H7 (cell line): ENCODE measurements around the gene CD84. TPM values are rescaled to one million over a fixed set of nuclear protein-coding genes. Genes with fewer than 3 reads are reported as not detected.
"Not testable (repeated sequence)": the region's sequence is repeated elsewhere in the genome, so short reads cannot be mapped to it uniquely, and the experiment has no call there.

Experiments
- DNase-seq: peaks from one replicate; pipeline ENCODE4 v3.0.0; 2012
- H3K27me3 ChIP-seq: 2 replicates; pipeline ENCODE4 v1.6.0; 2011; ENCODE audit warnings: mild to moderate bottlenecking, low read length; ENCODE audit not compliant: control insufficient read depth, insufficient read depth
- H3K36me3 ChIP-seq: replicated peaks from 2 replicates; pipeline ENCODE4 v1.5.1; 2011; ENCODE audit warnings: low read length; ENCODE audit not compliant: control insufficient read depth, insufficient read depth
- H3K4me3 ChIP-seq: 2 replicates; pipeline ENCODE4 v1.5.1; 2011; ENCODE audit warnings: low read depth, mild to moderate bottlenecking, control low read depth, low read length, moderate library complexity; ENCODE audit not compliant: insufficient read depth
- total RNA-seq: library from RNA; depleted of rRNA; stranded (reverse); fragments of >200 nt; shearing (Covaris generic); gene quantifications from 2 replicates; pipeline ENCODE4 v1.2.3, GENCODE V29; 2014; rRNA removed

CD84 gene, protein sequence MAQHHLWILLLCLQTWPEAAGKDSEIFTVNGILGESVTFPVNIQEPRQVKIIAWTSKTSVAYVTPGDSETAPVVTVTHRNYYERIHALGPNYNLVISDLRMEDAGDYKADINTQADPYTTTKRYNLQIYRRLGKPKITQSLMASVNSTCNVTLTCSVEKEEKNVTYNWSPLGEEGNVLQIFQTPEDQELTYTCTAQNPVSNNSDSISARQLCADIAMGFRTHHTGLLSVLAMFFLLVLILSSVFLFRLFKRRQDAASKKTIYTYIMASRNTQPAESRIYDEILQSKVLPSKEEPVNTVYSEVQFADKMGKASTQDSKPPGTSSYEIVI
- total RNA-seq, result not detected in 2 replicates

DNA sequence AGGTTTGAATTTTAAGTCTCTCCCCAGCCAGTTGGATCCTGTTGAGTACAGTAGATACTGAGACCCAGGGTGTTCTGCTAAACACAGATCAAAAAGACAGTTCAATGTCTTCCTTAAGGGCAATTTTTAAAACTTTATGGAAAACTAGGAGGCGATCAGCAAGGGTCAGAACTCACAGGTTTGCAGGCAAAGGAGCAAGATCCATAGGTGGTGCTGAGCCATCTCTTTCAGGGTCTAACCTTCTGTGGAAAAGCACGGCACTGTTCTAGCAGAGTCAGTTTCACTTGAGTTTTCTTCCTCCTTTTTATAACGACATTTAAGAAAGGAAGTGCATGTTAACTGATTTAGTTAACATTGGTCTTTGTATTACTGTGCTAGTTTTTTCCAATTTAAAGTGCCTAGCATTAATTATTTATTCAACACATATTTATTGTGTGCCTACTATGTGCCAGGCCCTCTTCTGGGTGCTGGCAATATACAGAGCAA is at the start of gene CD84:
Gene CD84 (minus strand): TSS at position 281 of the 486 bp plus-strand sequence. CDS start 59 bp downstream, at position 222.
- H3K36me3 ChIP-seq, result no peaks in the 10 kb centered on the region
- H3K4me3 ChIP-seq, result no peak within 1 kb of the TSS
- no peaks in the 10 kb centered on the region for H3K27me3 ChIP-seq
- DNase-seq, result no peak

DNA sequence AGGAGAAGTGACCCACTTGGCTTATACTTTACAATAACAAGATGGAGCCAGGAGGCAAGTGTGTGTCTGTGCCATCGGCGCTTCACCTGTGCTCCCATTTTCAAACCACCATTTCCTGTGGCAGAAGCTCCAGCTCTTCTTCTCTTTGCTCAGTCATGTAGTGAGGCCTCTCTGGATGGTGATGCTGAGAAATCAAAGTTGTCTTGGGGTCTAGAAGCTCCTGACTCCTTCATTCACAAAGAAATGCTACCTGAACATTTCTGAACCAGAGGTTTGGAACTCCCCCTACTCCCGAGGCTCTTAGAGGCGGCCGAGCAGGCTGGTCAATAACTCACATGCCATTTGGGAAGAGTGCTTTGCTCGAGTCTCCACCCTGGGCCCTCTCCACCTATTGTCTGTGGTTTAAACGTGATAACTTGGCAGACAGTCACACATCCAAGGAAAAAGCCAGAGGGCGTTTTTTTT is 49.5 kb upstream of the CD84 start:
- Histone ChIP-seq H3K4me3 (no peak overlapping the region), H3K36me3 (no peaks in the 10 kb centered on the region), H3K27me3 (no peaks in the 10 kb centered on the region)
- no peak for DNase-seq

DNA sequence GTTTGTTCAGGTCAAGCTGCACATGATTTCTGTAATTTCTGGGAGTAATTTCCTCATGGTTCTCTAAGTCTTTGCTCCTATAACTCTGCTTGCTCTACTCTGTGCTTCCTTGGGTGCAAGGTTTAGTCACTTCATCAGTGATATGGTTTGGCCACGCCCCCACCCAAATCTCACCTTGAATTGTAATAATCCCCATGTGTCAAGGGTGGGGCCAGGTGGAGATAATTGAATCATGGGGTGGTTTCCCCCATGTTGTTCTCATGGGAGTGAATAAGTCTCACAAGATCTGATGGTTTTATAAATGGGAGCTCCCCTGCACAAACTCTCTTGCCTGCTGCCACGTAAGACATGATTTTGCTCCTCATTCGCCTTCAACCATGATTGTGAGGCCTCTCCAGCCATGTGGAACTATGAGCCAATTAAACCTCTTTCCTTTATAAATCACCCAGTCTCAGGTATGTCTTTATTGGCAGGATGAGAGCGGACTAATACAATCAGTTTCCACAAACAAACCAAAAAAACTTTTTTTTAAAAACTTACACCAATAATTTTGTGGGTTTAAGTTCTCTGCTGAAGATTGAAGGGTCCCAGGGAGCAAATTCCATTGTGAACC is 48.5 kb upstream of the CD84 start:
- not testable (repeated sequence) for DNase-seq, H3K4me3 ChIP-seq, H3K36me3 ChIP-seq, H3K27me3 ChIP-seq

DNA sequence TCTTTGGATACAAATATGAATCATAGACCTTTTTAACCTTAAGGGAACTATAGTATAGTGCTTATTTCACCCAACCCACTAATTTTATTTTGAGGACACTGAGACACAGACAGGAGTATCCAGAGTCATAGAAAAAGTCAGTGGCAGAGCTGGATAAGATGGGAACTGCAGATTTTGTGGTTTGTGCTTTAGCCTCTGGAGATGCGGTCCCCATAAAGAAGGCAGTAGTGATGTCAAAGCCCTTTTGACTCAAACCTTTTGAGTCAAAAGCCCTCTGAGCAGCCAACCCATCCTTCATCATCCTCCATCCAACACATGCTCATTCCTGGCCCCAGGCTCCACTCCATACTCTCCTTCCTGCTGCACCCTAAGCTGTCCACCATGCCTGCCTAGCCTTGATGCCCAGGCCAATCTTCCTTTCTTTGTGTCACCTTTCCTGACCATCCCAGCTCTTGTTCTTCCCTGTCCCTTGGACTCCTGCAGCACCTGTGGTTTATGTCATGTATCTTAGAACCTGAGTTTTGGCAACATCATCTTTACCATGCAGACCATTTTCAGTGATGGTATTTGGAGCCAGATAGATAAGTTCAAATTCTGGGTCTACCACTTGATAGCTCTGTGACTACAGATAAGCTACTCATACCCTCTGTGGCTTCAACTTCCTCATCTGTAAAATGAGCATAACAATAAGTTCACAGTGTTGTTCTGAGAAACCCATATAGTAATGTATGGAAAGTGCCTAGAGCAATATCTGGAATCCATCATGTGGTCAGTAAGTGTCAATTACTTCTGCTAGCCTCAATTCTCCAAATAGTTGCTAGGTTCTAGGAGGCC is 47.4 kb upstream of the CD84 start:
- Histone ChIP-seq H3K4me3 (no peak overlapping the region), H3K27me3 (no peaks in the 10 kb centered on the region), H3K36me3 (no peaks in the 10 kb centered on the region)
- no peak for DNase-seq

DNA sequence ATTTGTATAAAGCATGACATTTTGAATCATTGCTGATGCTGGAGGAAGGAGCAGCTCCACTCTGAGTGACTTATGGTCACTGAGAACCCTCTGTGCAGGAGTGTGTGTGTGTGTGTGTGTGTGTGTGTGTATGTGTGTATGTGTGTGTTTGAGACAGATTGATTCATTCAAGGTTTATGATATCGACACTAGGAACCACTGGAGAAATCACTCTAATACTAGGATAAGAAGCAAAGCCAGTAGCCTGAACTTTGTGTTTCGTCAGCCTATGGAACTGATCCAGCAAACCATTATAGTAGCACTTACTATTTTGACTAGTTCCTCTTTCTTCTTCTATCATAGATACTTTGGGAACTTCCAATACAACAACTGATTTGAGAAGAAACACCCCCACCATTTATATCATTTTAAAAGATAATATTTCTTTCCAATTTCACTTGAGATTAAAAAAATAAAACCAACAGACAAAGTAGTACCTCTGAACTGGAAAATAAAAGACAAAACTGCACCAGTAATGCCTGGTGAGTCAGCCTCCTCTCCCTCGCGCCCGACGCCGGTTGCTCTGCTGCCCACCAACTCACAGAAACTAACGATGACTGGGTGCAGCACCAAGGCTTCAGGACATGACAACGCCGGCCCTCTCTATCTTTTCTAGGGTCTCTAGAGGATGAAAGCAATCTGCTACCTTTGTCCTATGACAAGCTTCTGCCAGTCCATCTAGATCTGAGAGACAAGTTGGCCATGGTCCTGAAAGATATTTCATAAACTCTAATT is 46.6 kb upstream of the CD84 start:
- no peak overlapping the region for H3K4me3 ChIP-seq
- H3K27me3 ChIP-seq, result no peaks in the 10 kb centered on the region
- DNase-seq, result no peak
- no peaks in the 10 kb centered on the region for H3K36me3 ChIP-seq

DNA sequence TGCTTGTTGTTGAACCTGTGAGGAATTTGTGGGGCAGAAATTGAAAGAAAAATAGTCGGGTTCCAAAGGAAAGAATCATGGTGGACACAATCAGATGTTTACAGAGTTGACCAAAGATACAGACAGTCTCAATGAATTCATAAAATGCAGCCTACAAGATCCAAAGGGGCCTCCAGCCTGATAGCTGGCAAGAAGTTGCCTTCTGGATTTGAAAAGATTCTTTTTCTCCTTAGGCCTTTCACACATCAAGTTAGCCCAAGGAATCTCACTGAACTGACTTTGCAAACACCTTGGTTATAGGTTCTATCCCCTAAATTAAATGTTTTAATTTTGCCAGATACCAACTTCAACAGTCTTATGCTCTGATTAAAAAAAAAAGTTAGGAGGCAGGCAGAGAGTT is 46.0 kb upstream of the CD84 start:
- DNase-seq, result no peak
- no peak overlapping the region for H3K4me3 ChIP-seq
- H3K27me3 ChIP-seq, result no peaks in the 10 kb centered on the region
- H3K36me3 ChIP-seq, result no peaks in the 10 kb centered on the region

DNA sequence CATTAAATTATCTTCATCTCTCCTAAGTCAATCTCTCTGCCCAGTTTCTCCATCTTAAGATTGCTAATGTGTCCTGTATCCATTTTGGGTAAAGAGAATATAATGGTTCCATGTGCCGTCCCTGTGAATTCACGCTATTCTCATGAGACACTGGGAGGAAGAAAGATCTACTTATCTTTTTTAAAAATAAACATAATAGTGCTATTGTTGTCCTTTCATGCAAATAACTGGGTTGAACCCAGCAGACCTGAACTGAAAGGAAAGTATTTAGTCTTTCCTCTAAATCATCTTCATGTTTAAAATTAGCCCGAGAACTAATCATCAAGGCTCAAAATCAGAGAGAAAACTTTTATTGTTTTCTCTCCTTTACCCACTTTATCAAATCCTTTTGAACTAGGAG is 45.2 kb upstream of the CD84 start:
- Histone ChIP-seq H3K4me3 (no peak overlapping the region), H3K27me3 (no peaks in the 10 kb centered on the region), H3K36me3 (no peaks in the 10 kb centered on the region)
- DNase-seq, result no peak

DNA sequence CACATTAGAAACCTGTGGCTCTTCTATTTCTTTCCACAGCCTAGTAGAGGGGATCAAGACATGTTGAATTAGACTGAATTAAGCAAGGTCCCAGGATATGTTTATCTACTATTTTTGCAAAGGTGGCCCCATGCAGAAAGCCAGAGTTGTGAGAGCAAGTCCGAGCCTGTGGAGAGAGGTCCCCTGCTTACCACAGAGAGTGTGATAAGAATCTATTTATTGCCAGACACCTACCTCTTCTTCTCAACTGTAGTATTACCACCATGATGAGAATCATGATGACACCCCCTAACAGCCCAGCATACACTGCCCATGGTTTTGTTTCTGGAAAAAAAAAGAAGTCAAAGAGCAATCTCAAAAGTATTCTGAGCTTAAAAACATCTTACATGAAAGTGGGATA is 44.6 kb upstream of the CD84 start:
- no peaks in the 10 kb centered on the region for H3K36me3 ChIP-seq
- no peaks in the 10 kb centered on the region for H3K27me3 ChIP-seq
- DNase-seq, result no peak
- no peak overlapping the region for H3K4me3 ChIP-seq

DNA sequence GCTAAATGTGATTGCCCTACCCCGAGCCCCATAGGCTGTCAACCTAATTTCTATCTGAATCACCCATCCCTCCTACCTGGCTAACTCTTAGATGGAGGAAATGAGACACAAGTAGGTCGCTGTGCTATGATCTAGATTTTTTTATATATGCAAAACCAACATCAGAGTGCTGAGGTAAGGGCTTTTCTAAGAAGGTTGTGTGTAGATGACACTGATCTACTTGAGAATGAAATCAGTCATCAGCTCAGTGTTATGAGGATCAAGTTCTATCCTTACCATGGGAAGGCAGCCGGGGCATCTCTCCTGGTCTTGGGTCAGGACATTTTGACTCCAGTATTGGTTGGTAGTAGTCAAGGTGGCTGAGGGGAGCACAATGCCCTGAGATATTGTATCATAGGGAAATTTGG is 43.9 kb upstream of the CD84 start:
- no peaks in the 10 kb centered on the region for H3K36me3 ChIP-seq

DNA sequence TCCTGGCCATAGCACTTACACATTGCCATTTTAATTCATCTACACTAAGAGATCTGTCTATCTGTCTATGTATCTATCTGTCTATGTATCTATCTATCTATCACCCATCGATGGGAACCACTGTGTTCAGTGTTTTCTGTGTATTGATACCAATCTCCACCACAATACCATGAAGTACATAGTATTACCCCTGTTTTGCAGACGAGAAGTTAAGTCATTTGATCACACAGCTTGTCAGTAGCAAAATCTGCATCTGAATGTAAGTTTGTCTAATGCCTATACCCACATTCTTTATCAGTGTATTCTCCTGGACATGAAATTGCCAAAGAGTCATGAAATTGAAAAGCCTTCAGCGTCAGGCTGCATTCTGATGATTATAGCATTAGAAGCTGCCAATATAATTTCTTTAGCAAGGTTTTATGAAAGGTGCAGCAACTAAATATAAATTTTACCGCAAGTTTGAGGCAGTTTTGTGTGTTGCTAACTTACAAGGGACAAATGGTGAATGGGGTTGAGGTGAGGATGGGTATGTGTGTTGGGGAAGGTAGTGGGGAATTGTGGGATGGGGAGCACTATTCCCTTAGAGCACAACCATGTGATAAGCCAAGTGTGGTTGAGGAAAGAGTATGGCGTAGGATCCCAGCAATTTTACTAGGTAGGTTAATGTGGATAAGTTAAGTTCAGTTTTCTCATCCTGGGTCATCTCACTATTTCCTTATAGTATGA is 43.4 kb upstream of the CD84 start:
- Histone ChIP-seq H3K36me3 (no peaks in the 10 kb centered on the region), H3K27me3 (no peaks in the 10 kb centered on the region), H3K4me3 (no peak overlapping the region)
- no peak for DNase-seq

More for the DNA sequence above, 43.9 kb upstream of the CD84 start:
- Histone ChIP-seq H3K27me3 (no peaks in the 10 kb centered on the region), H3K4me3 (no peak overlapping the region)
- no peak for DNase-seq

DNA sequence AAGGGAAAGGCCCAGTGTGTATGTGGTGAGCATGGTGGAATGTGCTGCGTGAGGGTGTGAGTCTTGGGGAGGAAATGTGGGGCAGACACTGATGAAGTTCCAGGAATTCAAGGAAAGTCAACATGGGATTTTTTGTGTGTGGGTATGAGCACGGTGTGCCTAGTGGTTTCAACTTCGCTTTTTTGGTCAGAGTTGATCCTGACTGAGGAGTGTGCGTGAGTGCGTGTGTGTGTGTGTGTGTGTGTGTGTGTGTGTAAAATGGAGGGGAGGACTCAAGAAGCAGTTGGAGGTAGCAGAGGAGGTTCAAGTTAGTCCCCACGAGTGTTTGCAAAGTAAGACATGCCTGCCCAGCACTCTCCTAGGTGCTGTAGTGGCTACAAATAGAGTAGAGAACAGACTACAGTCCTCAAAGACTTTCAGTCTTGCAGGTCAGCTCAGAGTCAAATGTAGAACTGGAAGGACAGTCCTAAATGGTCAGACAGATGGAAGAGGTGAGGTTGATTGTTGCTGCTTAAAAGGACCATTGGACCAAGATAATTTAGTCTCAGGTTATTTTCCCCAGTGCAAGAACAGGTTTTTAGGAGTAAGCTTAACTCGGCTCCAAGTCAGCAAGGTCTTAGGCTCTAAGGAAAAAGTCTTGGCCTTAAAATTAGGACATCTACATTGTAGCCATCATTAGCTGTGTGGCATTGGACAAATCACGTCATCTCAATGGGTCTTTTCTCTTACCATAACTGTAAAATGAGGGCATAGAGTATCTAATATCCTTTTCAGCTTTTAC is 42.5 kb upstream of the CD84 start:
- Histone ChIP-seq H3K4me3 (no peak overlapping the region), H3K27me3 (no peaks in the 10 kb centered on the region), H3K36me3 (no peaks in the 10 kb centered on the region)
- DNase-seq, result no peak

DNA sequence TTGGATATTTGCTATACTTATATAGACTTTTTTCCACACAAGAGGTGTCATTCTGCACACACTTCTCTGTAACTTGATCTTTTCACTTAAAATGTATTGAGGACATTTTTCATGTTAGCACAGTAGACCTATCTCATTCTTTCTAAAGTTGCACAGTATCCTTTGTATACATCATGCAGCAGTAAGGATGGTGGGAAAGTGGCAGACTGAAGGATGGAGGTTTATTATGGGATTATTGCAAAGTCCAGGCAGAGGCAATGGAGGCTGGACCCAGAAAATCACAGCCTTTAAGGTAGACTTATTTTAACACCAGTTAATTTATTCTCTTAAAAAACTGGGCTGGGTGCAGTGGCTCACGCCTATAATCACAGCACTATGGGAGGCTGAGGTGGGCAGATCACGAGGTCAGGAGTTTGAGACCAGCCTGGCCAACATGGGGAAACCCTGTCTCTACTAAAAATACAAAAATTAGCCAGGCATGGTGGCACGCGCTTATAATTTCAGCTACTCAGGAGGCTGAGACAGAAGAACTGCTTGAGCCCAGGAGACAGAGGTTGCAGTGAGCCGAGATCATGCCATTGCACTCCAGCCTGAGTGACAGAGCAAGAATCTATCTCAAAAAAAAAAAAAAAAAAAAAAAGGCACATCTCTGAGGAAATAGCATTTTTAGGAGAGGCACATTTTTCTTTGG is 41.8 kb upstream of the CD84 start:
- Histone ChIP-seq H3K4me3 (no peak overlapping the region), H3K27me3 (no peaks in the 10 kb centered on the region)

More for the DNA sequence above, 41.8 kb upstream of the CD84 start:
- DNase-seq, result no peak
- no peaks in the 10 kb centered on the region for H3K36me3 ChIP-seq
